Effector memory CD4-positive, alpha-beta T cell (primary cell): ENCODE results near the gene VASN.

Experiments used
- DNase-seq, 3 donors: peaks; one replicate each; pipeline ENCODE4 v3.0.0-alpha.2; 2020
- H3K27ac ChIP-seq: 2 replicates; pipeline ENCODE4 v1.7.0; 2013; ENCODE audit warnings: mild to moderate bottlenecking, low read length, moderate library complexity; ENCODE audit not compliant: insufficient read depth, poor library complexity, severe bottlenecking
- H3K27me3 ChIP-seq: replicated peaks from 2 replicates; pipeline ENCODE4 v1.7.0; 2013; ENCODE audit warnings: mild to moderate bottlenecking, low read length; ENCODE audit not compliant: insufficient read depth, control insufficient read depth, poor library complexity, severe bottlenecking
- H3K36me3 ChIP-seq: 2 replicates; pipeline ENCODE4 v1.7.0; 2013; ENCODE audit warnings: mild to moderate bottlenecking, low read length, moderate library complexity; ENCODE audit not compliant: control insufficient read depth, insufficient read depth
- H3K4me1 ChIP-seq: 2 replicates; pipeline ENCODE4 v1.7.0; 2013; ENCODE audit warnings: low read length, mild to moderate bottlenecking; ENCODE audit not compliant: control insufficient read depth, insufficient read depth, poor library complexity, severe bottlenecking
- H3K4me3 ChIP-seq: 2 replicates; pipeline ENCODE4 v1.7.0; 2013; ENCODE audit warnings: low read length, low read depth, mild to moderate bottlenecking; ENCODE audit not compliant: insufficient read depth, poor library complexity, severe bottlenecking
- H3K9me3 ChIP-seq: 2 replicates; pipeline ENCODE4 v1.7.0; 2013; ENCODE audit warnings: mild to moderate bottlenecking, low read length, moderate library complexity; ENCODE audit not compliant: control insufficient read depth

The VASN gene

GRCh38 chr16:4354512-4355409 is 16.9 kb upstream of the VASN start:
- Histone ChIP-seq H3K4me1 (peaks cover 12% of the 10 kb centered on the region), H3K36me3 (peaks cover 40% of the 10 kb centered on the region), H3K9me3 (no peaks in the 10 kb centered on the region), H3K4me3 (no peak overlapping the region), H3K27ac (no peak overlapping the region), H3K27me3 (no peaks in the 10 kb centered on the region)
- no peak for DNase-seq

DNA sequence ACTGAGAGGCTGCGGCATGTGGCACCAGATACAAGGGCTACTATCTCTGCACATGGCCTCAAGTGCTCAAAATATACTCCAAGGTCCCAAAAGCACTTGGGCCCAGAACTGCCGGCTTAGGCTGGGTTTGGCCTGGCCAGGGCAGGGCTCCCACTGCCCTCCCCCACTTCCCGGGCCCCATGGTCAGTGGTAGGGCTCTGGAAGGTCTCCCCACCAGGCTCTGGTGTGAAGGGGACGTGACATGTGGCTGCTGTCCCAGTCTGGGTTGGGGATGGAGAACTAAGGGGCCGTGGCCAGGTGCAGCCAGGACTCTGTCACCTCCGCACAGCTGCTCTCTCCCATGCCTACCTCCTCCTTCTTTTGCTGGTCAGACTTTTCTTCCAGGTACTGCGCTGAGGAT is 14.8 kb upstream of the VASN start:
- H3K4me1 ChIP-seq = no peaks in the 10 kb centered on the region
- H3K27me3 ChIP-seq = no peaks in the 10 kb centered on the region
- H3K36me3 ChIP-seq = peaks cover 59% of the 10 kb centered on the region
- no peaks in the 10 kb centered on the region for H3K9me3 ChIP-seq
- H3K4me3 ChIP-seq = no peak overlapping the region
- H3K27ac ChIP-seq = no peak overlapping the region
- no peak for DNase-seq

GRCh38 chr16:4358236-4358635 is 13.4 kb upstream of the VASN start:
- Histone ChIP-seq H3K27ac (no peak overlapping the region), H3K27me3 (no peaks in the 10 kb centered on the region), H3K36me3 (peaks cover 73% of the 10 kb centered on the region), H3K4me3 (no peak overlapping the region), H3K4me1 (no peaks in the 10 kb centered on the region), H3K9me3 (no peaks in the 10 kb centered on the region)
- no peak for DNase-seq

GRCh38 chr16:4358831-4359561 is 12.7 kb upstream of the VASN start:
- Histone ChIP-seq H3K36me3 (peaks cover 76% of the 10 kb centered on the region), H3K27ac (no peak overlapping the region), H3K27me3 (no peaks in the 10 kb centered on the region), H3K4me1 (no peaks in the 10 kb centered on the region), H3K9me3 (no peaks in the 10 kb centered on the region), H3K4me3 (no peak overlapping the region)
- DNase-seq = peak; percentile 31 to 51 (median 37)

GRCh38 chr16:4359914-4360313 is 11.7 kb upstream of the VASN start:
- Histone ChIP-seq H3K4me3 (no peak overlapping the region), H3K36me3 (peaks cover 76% of the 10 kb centered on the region), H3K9me3 (no peaks in the 10 kb centered on the region), H3K27me3 (no peaks in the 10 kb centered on the region), H3K27ac (no peak overlapping the region), H3K4me1 (no peaks in the 10 kb centered on the region)
- no peak for DNase-seq

- peaks cover 77% of the 10 kb centered on the region for H3K36me3 ChIP-seq
- H3K4me3 ChIP-seq = no peak overlapping the region
- no peaks in the 10 kb centered on the region for H3K27me3 ChIP-seq
- H3K27ac ChIP-seq = no peak overlapping the region
- H3K4me1 ChIP-seq = no peaks in the 10 kb centered on the region
- DNase-seq = no peak
- no peaks in the 10 kb centered on the region for H3K9me3 ChIP-seq
These were observed 11.1 kb upstream of the VASN start for GRCh38 chr16:4360538-4361021.

DNA sequence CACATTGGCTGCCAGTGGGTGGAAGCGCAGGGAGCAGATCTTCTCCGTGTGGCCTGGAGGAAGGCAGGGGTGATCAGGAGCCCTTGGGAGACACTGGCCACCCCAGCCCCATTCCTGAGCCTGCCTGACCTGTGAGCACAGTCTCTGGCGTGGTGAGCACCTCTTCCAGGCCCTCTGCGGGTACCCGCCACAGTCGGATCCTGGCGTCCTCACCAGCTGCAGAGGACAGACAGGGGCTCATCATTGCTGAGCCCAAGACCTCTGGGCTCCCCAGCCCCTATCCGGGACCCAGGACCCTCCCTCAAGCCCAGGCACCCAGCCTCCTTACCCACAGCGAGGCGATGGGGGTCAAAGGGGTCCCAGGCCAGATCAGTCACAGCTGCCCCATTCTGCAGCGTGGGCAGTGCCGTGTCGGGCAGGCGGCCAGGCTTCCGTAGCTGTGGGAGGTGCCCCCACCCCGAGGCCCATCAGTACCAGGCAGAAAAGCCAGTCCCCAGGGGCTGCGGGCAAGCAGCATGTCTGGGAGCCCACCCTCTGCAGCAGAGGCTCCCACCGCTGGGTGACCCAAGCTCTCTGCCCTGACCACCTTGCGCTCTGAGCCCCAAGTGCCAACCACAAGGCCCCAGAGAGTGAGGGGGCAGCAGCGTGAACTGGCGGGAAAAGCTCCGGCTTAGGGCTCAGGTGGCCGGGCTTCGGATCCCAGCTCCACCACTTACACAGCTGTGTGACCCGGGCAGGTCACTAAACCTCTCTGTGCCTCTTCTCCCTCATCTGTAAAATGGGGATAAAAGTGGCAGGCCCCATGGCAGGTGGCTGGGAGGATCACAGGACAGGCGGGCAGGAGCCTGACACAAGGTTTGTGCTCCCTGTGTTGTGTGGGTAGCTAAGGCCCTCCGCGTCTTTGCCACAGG is 10.4 kb upstream of the VASN start:
- H3K4me1 ChIP-seq = no peaks in the 10 kb centered on the region
- no peak overlapping the region for H3K27ac ChIP-seq
- no peaks in the 10 kb centered on the region for H3K9me3 ChIP-seq
- H3K27me3 ChIP-seq = no peaks in the 10 kb centered on the region
- H3K4me3 ChIP-seq = no peak overlapping the region
- DNase-seq = no peak
- H3K36me3 ChIP-seq = peaks cover 84% of the 10 kb centered on the region

GRCh38 chr16:4361944-4362311 is 9.7 kb upstream of the VASN start:
- H3K4me3 ChIP-seq = no peak overlapping the region
- H3K4me1 ChIP-seq = no peaks in the 10 kb centered on the region
- H3K9me3 ChIP-seq = no peaks in the 10 kb centered on the region
- no peak for DNase-seq
- H3K27ac ChIP-seq = no peak overlapping the region
- H3K36me3 ChIP-seq = peaks cover 89% of the 10 kb centered on the region
- H3K27me3 ChIP-seq = no peaks in the 10 kb centered on the region

DNA sequence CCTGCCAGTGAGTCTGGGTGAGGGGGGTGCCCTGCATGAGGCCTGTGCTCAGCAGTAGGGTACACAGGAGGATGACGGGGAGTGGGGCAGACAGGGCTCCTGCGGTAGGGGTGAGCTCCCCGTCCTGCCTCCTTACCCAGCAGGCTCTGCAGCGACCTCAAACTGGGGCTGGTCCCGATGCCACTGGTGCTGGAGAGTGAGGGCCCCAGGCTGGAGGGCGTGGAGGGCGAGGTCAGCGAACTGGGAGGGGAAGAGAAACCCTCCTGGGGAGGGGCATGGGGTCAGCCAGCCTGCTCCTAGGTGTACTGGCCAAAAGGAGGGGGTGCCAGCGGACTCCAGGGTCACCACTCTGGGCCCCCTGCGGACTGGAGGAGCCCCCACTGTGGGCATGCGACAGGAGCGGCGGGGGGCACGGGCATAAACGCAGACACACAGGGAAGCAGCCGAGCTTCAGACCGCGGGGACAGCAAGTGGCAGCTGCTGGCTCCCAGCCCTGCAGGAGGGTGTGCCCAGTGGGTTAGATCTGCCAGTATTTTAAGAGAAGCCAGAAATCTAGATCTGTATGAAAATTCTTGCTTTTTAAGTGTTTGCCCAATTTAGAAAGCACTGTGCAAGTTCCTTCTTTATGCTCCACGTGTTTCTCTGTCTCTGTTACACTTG is 9.0 kb upstream of the VASN start:
- no peak overlapping the region for H3K27ac ChIP-seq
- H3K27me3 ChIP-seq = no peaks in the 10 kb centered on the region
- no peaks in the 10 kb centered on the region for H3K4me1 ChIP-seq
- no peak overlapping the region for H3K4me3 ChIP-seq
- no peak for DNase-seq
- H3K36me3 ChIP-seq = peaks cover 91% of the 10 kb centered on the region
- H3K9me3 ChIP-seq = no peaks in the 10 kb centered on the region
